Stimulated activated CD4-positive, alpha-beta T cell treated with anti-CD3 and anti-CD28 coated beads, Interleukin-4, amount 100 ng/mL, for 1 hour (primary cell): ENCODE measurements around the gene TRIM6.
A peak's percentile ranks its signal among the peaks of the same experiment; 100 is the strongest.
"Not testable (repeated sequence)": the region's sequence is repeated elsewhere in the genome, so short reads cannot be mapped to it uniquely, and the experiment has no call there.

Experiments
- DNase-seq: peaks from one replicate; pipeline ENCODE4 v3.0.0-alpha.2; 2020

The TRIM6 gene, protein sequence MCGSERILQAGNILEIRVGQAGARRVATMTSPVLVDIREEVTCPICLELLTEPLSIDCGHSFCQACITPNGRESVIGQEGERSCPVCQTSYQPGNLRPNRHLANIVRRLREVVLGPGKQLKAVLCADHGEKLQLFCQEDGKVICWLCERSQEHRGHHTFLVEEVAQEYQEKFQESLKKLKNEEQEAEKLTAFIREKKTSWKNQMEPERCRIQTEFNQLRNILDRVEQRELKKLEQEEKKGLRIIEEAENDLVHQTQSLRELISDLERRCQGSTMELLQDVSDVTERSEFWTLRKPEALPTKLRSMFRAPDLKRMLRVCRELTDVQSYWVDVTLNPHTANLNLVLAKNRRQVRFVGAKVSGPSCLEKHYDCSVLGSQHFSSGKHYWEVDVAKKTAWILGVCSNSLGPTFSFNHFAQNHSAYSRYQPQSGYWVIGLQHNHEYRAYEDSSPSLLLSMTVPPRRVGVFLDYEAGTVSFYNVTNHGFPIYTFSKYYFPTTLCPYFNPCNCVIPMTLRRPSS

GRCh38 chr11:5596607-5597201, at the start of gene TRIM6:
TSS of gene TRIM6 (plus strand) at chr11:5596637. CDS start at chr11:5596898, 261 bp downstream.
- DNase-seq: peak; percentile 3

- no peak for DNase-seq
These were observed 48.5 kb upstream of the TRIM6 start for GRCh38 chr11:5547982-5548381.

DNA sequence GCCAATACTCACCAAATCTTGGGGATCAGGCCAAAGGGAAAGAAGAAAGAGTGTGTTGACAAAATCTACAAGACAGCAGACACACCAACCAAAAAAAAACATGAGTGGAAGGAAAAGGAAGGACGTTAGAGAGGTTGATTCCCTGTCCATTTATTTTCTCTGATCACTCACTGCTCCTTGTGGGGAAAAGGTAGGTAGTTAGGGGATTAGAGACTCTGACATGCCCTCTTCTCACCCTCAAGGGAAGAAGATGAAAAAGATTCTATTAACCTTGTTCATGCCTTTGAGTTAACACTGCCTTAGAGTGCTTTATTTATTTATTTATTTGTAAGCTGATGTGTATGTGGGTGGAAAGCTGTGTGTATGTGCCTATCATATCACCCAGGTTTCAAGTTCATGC, 48.0 kb upstream of the TRIM6 start, which contains the start of gene OR52H1:
OR52H1 (minus strand) TSS at position 101 of the 400 bp plus-strand sequence. CDS start 3,035 bp downstream, outside the sequence.
- no peak for DNase-seq

- DNase-seq: no peak
These were observed 45.9 kb upstream of the TRIM6 start for GRCh38 chr11:5550440-5551095.

- DNase-seq: no peak
These were observed 43.1 kb upstream of the TRIM6 start for GRCh38 chr11:5553343-5553742.

DNA sequence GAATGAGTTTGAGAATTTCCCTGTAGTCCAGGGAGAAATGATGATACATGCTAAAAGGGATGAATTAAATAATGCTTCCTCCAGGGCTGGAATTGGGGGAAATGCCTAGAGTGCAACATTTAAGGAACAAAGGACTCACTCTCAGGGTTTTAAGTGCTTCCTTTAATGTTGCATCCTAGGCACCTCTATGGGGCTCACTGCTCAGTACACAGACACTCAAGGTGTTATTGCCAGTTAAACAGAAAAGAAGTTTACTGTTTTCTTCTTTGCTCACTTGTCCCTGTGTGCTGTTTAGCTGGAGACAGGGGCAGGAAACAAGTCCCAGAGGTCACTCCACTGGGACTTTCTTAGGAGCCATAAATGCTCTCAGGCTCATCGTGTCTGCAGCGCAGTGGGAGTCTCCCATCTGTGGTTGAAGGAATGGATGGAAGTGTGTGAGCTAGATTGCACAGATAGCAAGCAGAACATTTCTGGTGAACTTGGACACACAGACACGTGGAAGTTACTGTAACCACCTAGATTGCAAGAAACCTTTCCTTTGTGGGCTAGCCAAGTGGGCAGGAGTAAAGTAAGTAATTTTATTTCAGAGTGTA, 39.7 kb upstream of the TRIM6 start:
- no peak for DNase-seq

DNA sequence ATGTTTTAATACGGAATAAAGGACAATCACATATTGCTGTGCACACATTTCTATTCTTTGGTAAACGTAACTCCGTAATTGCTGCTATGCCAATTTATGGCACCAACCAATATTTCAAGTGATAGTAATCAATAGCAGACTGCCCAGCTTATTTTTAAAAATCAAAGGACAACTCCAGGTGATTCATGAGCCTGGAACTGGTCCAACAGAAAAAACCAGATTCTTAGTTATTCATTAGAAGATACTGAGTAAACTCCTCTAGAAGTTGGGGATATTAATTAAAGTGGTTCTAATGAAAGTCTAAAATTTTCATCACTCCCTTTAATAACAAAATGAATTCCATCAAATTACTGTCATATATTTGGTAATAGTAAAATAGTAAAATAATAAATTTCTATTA, 38.7 kb upstream of the TRIM6 start:
- no peak for DNase-seq

DNA sequence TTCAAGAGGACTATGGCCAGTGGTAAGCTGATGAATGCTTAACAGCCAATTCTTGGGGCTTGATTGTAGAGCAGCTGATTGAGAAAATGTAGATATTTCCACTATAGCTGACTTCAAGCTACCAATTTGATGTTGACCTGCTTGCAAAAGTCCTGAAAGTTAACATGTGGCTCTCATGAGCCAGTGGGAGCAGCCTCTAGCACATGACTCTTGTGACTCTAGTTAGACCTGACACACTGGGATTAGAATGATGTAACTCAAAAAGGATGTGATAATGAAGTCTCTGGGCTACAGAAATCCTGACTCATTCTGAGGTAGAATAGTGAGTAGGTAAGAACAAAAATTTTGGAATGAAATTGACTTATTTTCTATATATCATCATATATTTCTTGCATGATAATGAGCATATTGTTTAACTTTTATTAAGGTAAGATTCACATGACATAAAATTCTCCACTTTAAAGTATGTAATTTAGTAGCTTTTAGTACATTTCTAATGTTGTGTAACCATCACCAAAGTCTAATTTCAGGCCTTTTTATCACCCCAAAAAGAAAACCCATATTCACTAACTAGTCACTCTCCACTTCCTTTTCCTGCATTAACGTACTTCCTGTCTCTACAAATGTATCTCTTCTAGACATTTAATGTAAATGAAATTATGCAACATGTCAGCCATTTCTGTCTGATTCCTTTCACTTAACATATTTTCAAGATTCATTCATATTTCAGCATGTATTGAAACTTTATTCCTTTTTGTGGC, 32.0 kb upstream of the TRIM6 start:
- DNase-seq: no peak

- no peak for DNase-seq
These were observed 21.8 kb upstream of the TRIM6 start for GRCh38 chr11:5574654-5575053.

- no peak for DNase-seq
These were observed 21.3 kb upstream of the TRIM6 start for GRCh38 chr11:5575152-5575551.

DNA sequence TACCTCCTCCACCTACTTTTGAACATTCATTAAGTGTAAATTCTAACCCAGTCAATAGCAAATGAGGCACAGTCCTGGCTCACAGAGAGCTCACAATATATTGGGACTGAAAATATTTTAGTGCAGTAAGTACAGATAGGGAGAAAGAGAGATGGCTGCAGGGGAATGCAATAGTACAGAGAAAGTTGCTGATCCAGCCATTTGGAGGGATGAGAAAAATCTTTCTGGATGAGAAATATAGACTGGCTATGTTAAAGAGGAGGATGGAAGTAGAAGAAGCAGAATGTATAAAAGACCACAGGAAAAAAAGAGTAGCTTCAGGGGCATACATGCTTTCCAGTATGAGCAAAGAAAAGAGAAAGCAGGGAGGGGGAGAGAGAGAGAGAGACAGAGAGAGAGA, 19.3 kb upstream of the TRIM6 start:
- DNase-seq: no peak

DNA sequence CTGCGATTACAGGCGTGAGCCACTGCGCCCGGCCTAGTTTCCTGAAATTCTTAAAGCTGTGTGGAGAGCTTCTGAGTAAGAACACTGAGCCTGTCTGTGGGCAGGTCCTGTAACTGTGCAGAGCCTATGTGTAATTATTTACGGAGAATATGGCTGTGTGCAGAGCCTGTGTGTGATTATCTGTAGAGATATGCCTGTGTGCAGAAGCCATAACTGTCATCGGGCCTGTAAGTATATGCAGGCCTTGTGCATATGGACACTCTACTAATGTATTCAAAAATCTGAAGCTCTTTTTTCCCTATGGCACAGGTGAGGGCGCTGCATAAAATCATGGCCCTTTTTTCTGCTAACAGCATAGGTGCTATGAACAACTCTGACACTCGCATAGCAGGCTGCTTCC, 15.9 kb upstream of the TRIM6 start, which contains the start of gene OR52B6:
OR52B6 (plus strand) TSS at position 301 of the 400 bp plus-strand sequence; CDS start at position 301, 0 bp downstream.
- DNase-seq: no peak

- no peak for DNase-seq
These were observed 15.4 kb upstream of the TRIM6 start for GRCh38 chr11:5581014-5581413.

DNA sequence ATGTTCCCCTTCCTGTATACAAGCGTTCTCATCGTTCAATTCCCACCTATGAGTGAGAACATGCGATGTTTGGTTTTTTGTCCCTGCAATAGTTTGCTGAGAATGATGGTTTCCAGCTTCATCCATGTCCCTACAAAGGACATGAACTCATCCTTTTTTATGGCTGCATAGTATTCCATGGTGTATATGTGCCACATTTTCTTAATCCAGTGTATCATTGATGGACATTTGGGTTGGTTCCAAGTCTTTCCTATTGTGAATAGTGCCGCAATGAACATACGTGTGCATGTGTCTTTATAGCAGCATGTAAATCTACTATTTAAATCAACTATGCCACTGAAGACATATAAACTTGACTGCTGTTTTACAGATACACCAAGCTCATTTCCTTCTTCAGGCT, 12.0 kb upstream of the TRIM6 start:
- DNase-seq: not testable (repeated sequence)

DNA sequence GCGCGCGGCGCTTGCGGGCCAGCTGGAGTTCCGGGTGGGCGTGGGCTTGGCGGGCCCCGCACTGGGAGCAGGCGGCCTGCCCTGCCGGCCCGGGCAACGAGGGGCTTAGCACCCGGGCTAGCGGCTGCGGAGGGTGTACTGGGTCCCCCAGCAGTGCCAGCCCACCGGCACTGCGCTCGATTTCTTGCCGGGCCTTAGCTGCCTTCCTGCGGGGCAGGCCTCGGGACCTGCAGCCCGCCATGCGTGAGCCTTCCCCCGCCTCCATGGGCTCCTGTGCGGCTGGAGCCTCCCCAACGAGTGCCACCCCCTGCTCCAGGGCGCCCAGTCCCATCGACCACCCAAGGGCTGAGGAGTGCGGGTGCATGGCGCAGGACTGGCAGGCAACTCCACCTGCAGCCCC, 6.5 kb upstream of the TRIM6 start:
- DNase-seq: not testable (repeated sequence)

GRCh38 chr11:5591613-5592012, 4.8 kb upstream of the TRIM6 start:
- no peak for DNase-seq

- DNase-seq: no peak
These were observed 3.8 kb upstream of the TRIM6 start for GRCh38 chr11:5592615-5593014.

GRCh38 chr11:5593146-5593545, 3.3 kb upstream of the TRIM6 start:
- no peak for DNase-seq

GRCh38 chr11:5597953-5598352, 1.5 kb downstream of the TRIM6 start:
- DNase-seq: no peak

DNA sequence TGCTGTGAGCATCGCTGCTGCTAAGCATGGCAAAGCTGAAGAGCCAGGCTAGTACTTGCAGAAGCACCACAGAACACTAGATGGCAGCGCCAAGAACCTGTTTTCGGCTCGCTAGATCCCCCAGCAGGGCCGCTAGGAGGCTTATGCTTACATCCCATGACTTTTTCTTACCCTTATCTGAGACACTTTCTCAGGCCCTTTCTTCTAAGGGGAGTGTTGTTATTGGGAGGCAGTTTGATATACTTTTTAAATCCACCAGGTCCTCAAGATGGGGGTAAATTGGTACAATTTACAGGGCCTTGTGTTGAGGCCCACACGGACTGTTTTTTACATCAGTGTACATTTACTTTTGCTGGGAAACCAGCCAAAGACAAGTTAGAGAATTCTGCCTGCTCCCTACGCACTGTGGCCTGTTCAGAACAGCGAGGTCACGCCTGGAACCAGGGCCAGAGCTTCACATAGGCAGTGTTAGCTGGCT, 4.0 kb downstream of the TRIM6 start:
- DNase-seq: peak; percentile 50

DNA sequence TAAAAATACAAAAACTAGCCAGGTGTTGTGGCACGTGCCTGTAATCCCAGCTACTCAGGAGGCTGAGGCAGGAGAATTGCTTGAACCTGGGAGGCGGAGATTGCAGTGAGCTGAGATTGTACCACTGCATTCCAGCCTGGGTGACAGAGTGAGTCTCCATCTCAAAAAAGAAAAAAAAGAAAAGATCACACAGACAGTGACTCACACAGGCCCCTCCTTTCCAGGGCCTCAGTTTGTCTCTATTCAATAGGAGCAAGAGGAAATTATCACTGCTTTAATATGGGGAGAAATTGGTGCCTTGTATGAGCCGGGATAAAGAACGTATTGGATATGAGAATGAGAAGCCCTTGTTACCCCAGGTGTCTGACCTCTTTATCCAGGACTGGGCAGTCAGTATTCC, 6.4 kb downstream of the TRIM6 start:
- DNase-seq: not testable (repeated sequence)

DNA sequence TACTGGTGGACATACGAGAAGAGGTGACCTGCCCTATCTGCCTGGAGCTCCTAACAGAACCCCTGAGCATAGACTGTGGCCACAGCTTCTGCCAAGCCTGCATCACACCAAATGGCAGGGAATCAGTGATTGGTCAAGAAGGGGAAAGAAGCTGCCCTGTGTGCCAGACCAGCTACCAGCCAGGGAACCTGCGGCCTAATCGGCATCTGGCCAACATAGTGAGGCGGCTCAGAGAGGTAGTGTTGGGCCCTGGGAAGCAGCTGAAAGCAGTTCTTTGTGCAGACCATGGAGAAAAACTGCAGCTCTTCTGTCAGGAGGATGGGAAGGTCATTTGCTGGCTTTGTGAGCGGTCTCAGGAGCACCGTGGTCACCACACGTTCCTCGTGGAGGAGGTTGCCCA, 6.9 kb downstream of the TRIM6 start:
- DNase-seq: no peak
